OCI-LY3 (cell line): ENCODE data around the gene A4GALT.

Experiments
- EZH2phosphoT487 ChIP-seq: fragments of 200-600 bp; shearing (Covaris generic); IDR thresholded peaks from 2 replicates; pipeline ENCODE4 v1.6.1; 2018; ENCODE audit warnings: antibody characterized with exemption, mixed run types, low read depth
- TF ChIP-seq, protein P1 (sequence below): fragments of 200-600, 300-600 bp; sonication (generic); IDR thresholded peaks from 2 replicates; pipeline ENCODE4 v1.5.1; 2014; ENCODE audit warnings: antibody characterized with exemption, low read length, low read depth

DNA sequence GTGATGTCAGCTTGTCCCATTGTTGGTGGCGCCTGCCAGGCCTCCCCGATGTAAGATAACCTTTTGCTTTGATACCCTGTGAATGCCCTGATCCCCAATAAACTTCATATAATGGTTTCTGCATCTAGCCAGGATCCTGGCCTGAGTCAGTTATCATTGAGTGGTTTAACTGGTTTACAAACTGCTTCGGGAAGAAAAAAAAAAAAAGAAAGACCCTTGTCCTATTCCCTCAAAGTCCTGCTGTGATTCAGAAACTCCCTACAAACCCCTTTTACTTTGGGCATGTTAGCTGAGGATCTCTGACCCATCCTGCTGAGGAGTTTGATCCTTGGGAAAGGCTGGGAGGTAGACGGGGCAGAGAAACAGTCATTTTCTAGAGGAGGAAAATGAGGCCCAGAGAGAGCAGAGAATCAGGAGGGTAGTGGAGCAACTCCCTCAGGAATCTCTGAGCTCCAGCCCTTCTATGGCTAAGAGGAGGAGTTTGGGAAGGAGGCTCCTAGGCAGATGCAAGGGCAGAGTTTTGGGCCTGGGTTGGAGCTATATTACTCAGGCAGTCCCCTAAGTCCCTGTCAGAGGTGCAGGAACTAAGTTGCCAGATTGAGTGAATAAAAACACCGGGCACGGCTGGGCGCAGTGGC lies 66.1 kb downstream of the A4GALT start:
- TF ChIP-seq, protein P1, sequence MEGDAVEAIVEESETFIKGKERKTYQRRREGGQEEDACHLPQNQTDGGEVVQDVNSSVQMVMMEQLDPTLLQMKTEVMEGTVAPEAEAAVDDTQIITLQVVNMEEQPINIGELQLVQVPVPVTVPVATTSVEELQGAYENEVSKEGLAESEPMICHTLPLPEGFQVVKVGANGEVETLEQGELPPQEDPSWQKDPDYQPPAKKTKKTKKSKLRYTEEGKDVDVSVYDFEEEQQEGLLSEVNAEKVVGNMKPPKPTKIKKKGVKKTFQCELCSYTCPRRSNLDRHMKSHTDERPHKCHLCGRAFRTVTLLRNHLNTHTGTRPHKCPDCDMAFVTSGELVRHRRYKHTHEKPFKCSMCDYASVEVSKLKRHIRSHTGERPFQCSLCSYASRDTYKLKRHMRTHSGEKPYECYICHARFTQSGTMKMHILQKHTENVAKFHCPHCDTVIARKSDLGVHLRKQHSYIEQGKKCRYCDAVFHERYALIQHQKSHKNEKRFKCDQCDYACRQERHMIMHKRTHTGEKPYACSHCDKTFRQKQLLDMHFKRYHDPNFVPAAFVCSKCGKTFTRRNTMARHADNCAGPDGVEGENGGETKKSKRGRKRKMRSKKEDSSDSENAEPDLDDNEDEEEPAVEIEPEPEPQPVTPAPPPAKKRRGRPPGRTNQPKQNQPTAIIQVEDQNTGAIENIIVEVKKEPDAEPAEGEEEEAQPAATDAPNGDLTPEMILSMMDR = no peak
- no peak for TF ChIP-seq EZH2phosphoT487
